ENCODE measurements around the gene ADCY10. TPM values are rescaled to one million over a fixed set of nuclear protein-coding genes. Genes with fewer than 3 reads are reported as not detected.
A peak's percentile ranks its signal among the peaks of the same experiment; 100 is the strongest.
"Not testable (repeated sequence)": the region's sequence is repeated elsewhere in the genome, so short reads cannot be mapped to it uniquely, and the experiment has no call there.

Gene ADCY10
- total and polyA plus RNA-seq, 9 of the 15 experiments (the other 6 are each of a cell fraction or from before 2014, with no cell fraction given) = 0.08 to 0.86 (median 0.22) TPM

GRCh38 chr1:167865804-167866308 is 48.1 kb downstream of the ADCY10 start (continued):
- TF ChIP-seq TAF9B (IDR thresholded peaks at IDR 0.05; ENCODE audit: partially characterized antibody) = peak; percentile 32
- TF ChIP-seq ARID4B (CRISPR knock-in tag; IDR thresholded peaks at IDR 0.05) = 0 out of 2 replicates have a peak, but pooled peaks have one; percentile 47
- peak; percentile 53; the same call in 1 of the 2 replicates for TF ChIP-seq MECOM (CRISPR knock-in tag; IDR thresholded peaks at IDR 0.05)
- TF ChIP-seq ZNF24 (IDR thresholded peaks at IDR 0.05) = peak; percentile 62; the same call in 1 of the 2 replicates
- TF ChIP-seq PBX2 (CRISPR knock-in tag; IDR thresholded peaks at IDR 0.05; ENCODE audit: low read depth) = not testable (repeated sequence)
- peak; percentile 76 for TF ChIP-seq PBX2 (tag; conservative IDR thresholded peaks at IDR 0.05; ENCODE audit: low read depth)
- TF ChIP-seq EP300 (IDR thresholded peaks at IDR 0.05; ENCODE audit: low read length) = peak; percentile 31; the same call in 1 of the 2 replicates
- TF ChIP-seq TARDBP (IDR thresholded peaks at IDR 0.05) = 0 out of 2 replicates have a peak, but pooled peaks have one; percentile 74
- peak in 1 of 2 experiments; percentile 70; a peak in 2 of 4 replicates for TF ChIP-seq TRIM24 (IDR thresholded peaks at IDR 0.05)
- TF ChIP-seq SOX6 (IDR thresholded peaks at IDR 0.05) = peak; percentile 79
- TF ChIP-seq TAL1 (IDR thresholded peaks at IDR 0.05) = 0 out of 2 replicates have a peak, but pooled peaks have one; percentile 10
- TF ChIP-seq ESRRA (IDR thresholded peaks at IDR 0.05; ENCODE audit: borderline replicate concordance, low read depth) = peak; percentile 59
- peak; percentile 74 for TF ChIP-seq CTBP1 (IDR thresholded peaks at IDR 0.05; ENCODE audit: borderline replicate concordance)
